Fibroblast of lung (primary cell): ENCODE data around the gene SCIMP.

Source experiments
- CTCF ChIP-seq, 2 donors: IDR thresholded peaks in 1 of 2; conservative IDR thresholded peaks in 1 of 2; 1 replicate in 1 of 2; 2 replicates in 1 of 2; pipeline ENCODE4 v1.5.1; 2011 to 2012; ENCODE audit warnings: low read length in 2 of 2, control low read depth in 1 of 2, inconsistent platforms in 1 of 2, low read depth in 1 of 2, mild to moderate bottlenecking in 1 of 2
- EZH2 ChIP-seq: IDR thresholded peaks from 2 replicates; pipeline ENCODE4 v1.5.1; 2012; ENCODE audit warnings: low read length, control low read depth, mild to moderate bottlenecking; ENCODE audit errors: missing control alignments

- TF ChIP-seq CTCF (conservative IDR thresholded peaks at IDR 0.05 in 1 of 2, IDR thresholded peaks at IDR 0.05 in 1 of 2; ENCODE audit: low read depth in 1 of 2, low read length in 2 of 2) (peak; percentile 55 to 72), EZH2 (no peak)
Observed at GRCh38 chr17:5249615-5250014, 15.0 kb upstream of the SCIMP start.
